Naive thymus-derived CD4-positive, alpha-beta T cell (primary cell): Measurements from ENCODE around the gene PFKL. TPM values are rescaled to one million over a fixed set of nuclear protein-coding genes. Genes with fewer than 3 reads are reported as not detected.
"Not testable (repeated sequence)": the region's sequence is repeated elsewhere in the genome, so short reads cannot be mapped to it uniquely, and the experiment has no call there.

Experiments used
- ATAC-seq: fragments of 150-1000 bp; cut with Tn5 transposase; 2 replicates; pipeline ENCODE4 v1.10.0; 2021; ENCODE audit warnings: mild to moderate bottlenecking, moderate library complexity
- CTCF ChIA-PET: fragments of 350-600 bp; sonication (Branson Sonifier 250); formaldehyde crosslinking; loops from one replicate; lab custom pipeline; 2021; ENCODE audit warnings: antibody characterized with exemption; lab: Charles Lee
- POLR2A ChIA-PET: fragments of 350-600 bp; sonication (Branson Sonifier 250); formaldehyde crosslinking; loops from one replicate; lab custom pipeline; 2021; ENCODE audit warnings: antibody characterized with exemption, inconsistent platforms; lab: Charles Lee
- DNase-seq, 9 donors: peaks; one replicate each; pipeline versions ENCODE4 v3.0.0 to v3.0.0-alpha.2; 2020 to 2022; ENCODE audit warnings: mixed read lengths in 1 of 9
- H3K27ac ChIP-seq: one replicate; pipeline ENCODE4 v1.7.0; 2013; ENCODE audit warnings: mild to moderate bottlenecking, low read depth, low read length, moderate library complexity
- H3K27me3 ChIP-seq, 2 donors: one replicate each; pipeline ENCODE4 v1.7.0; 2013; ENCODE audit warnings: low read length in 2 of 2, mild to moderate bottlenecking in 2 of 2, moderate library complexity in 2 of 2; ENCODE audit not compliant: control insufficient read depth in 2 of 2, insufficient read depth in 2 of 2
- H3K36me3 ChIP-seq, 3 experiments: 1 replicate in 2 of 3; 2 replicates in 1 of 3; pipeline ENCODE4 v1.7.0; 2013; ENCODE audit warnings: low read length in 3 of 3, mild to moderate bottlenecking in 3 of 3, moderate library complexity in 1 of 3; ENCODE audit not compliant: insufficient read depth in 3 of 3, control insufficient read depth in 2 of 3
- H3K4me1 ChIP-seq, 2 donors: one replicate each; pipeline ENCODE4 v1.7.0; 2013; ENCODE audit warnings: low read length in 2 of 2, mild to moderate bottlenecking in 2 of 2, moderate library complexity in 1 of 2; ENCODE audit not compliant: control insufficient read depth in 2 of 2, insufficient read depth in 2 of 2
- H3K4me3 ChIP-seq: 2 replicates; pipeline ENCODE4 v1.7.0; 2013; ENCODE audit warnings: mild to moderate bottlenecking, low read length
- H3K9me3 ChIP-seq, 3 experiments: 1 replicate in 2 of 3; 2 replicates in 1 of 3; pipeline ENCODE4 v1.7.0; 2013; ENCODE audit warnings: low read length in 3 of 3; ENCODE audit not compliant: control insufficient read depth in 2 of 3
- H3K27ac Mint-ChIP-seq, 9 donors: one replicate each; pipeline ENCODE4 v1.8.0; 2020 to 2022; ENCODE audit warnings: mixed read lengths in 9 of 9, mild to moderate bottlenecking in 8 of 9, moderate library complexity in 5 of 9, inconsistent platforms in 2 of 9
- H3K27me3 Mint-ChIP-seq, 5 donors: one replicate each; pipeline ENCODE4 v1.8.0; 2021 to 2022; ENCODE audit warnings: mixed read lengths in 5 of 5, mild to moderate bottlenecking in 1 of 5
- H3K36me3 Mint-ChIP-seq, 5 donors: one replicate each; pipeline ENCODE4 v1.8.0; 2020 to 2022; ENCODE audit warnings: mixed read lengths in 5 of 5, mild to moderate bottlenecking in 3 of 5, inconsistent platforms in 1 of 5
- H3K4me1 Mint-ChIP-seq, 7 donors: one replicate each; pipeline ENCODE4 v1.8.0; 2020 to 2022; ENCODE audit warnings: mixed read lengths in 7 of 7, mild to moderate bottlenecking in 3 of 7, inconsistent platforms in 1 of 7
- H3K4me3 Mint-ChIP-seq, 10 donors: one replicate each; pipeline ENCODE4 v1.8.0; 2020 to 2022; ENCODE audit warnings: mild to moderate bottlenecking in 10 of 10, mixed read lengths in 10 of 10, moderate library complexity in 6 of 10, inconsistent platforms in 2 of 10
- H3K9me3 Mint-ChIP-seq, 11 donors: one replicate each; pipeline ENCODE4 v1.8.0; 2020 to 2022; ENCODE audit warnings: mixed read lengths in 11 of 11, mild to moderate bottlenecking in 4 of 11, inconsistent platforms in 1 of 11, moderate library complexity in 1 of 11
- intact Hi-C, 2 donors: fragments of 100-400 bp; cut with micrococcal nuclease; formaldehyde crosslinking; loops; one replicate each; pipeline ENCODE4 v1.15.1; 2023
- polyA plus RNA-seq, 2 donors: library from polyadenylated mRNA; unstranded; fragments of 300-500 nt; fragmentation: Illumina TruSeq; gene quantifications; one replicate each; pipeline ENCODE4 v1.2.3, GENCODE V29; 2021
- total RNA-seq, 6 experiments: library from RNA in 5 of 6; stranded (reverse) in 5 of 6; gene quantifications; 1 replicate in 5 of 6; 2 replicates in 1 of 6; pipeline ENCODE4 v1.2.3 and lab custom pipeline; 2021 to 2026

PFKL gene
- total and polyA plus RNA-seq, 7 experiments from 2014 or later = 75.0 to 196 (median 109) TPM

DNA sequence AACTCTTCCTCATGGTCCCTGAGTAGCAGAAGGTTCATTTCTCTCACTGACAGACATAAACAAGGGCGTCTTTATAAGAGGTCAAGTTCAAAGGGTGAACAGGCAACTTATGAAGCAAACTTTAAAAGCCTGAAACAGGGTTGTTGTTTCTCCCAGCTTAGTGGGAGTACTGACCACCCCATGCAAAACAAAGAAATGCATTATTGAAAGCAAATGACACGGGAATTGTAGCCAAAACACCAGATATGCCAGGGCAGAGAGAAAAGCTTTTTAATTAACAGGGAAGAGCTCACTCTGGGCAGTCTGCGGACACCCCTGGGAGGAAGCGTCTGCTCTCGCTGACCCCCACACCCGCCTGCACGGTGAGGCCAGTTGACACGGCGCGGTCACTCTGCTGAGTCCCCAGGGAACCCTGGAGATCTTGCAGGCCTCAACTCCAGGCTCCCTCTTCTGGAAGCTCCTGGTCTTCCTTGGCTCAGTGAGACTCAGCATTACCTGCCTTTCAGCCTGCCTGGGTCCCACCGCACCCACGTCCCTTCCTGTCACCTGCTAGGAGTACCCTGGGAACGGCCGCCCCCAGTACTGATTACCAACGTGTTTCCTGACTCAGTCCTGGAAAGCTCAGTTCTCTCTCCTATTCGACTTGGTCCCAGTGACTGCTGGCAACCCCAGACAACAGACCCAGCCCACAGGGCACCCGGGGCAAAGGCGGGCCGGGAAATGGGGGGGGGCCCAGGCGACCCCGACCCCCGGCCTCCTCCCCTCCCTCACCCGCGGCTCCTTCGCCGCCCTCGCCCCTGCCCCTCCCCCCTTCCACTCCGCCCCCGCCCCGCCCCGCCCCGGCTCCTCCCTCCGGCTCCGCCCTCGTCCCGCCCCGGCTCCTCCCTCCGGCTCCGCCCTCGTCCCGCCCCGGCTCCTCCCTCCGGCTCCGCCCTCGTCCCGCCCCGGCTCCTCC, 38.4 kb downstream of the PFKL start:
- peaks cover 0 to 38% (median 0%) of the 10 kb centered on the region in 3 experiments for H3K36me3 ChIP-seq
- POLR2A ChIA-PET = interaction anchor here (0.7 to 4.6 kb wide), 9 partner anchors 9 to 516 kb away, joined by 3 to 37 read pairs (median 4); partner anchors contain the start of genes PFKL and TRPM2
- H3K27ac ChIP-seq = peak overlapping the region; percentile 72
- H3K36me3 Mint-ChIP-seq = peaks cover 0 to 4% (median 0%) of the 10 kb centered on the region in 5 donors
- H3K4me3 ChIP-seq = peak overlapping the region; percentile 28
- CTCF ChIA-PET = interaction anchor here (1.5 kb wide), 1 partner anchor 37 kb away, joined by 4 read pairs; no protein-coding TSS in a partner anchor
- DNase-seq (peak in 5 of 9 donors; percentile 36 to 62 (median 40)), ATAC-seq (no peak)
- peaks cover 0 to 3% (median 0%) of the 10 kb centered on the region in 11 donors for H3K9me3 Mint-ChIP-seq
- no peaks in the 10 kb centered on the region for H3K9me3 ChIP-seq
- H3K27me3 ChIP-seq = no peaks in the 10 kb centered on the region
- peak overlapping the region; percentile 63 to 87 (median 72) for H3K4me3 Mint-ChIP-seq
- H3K4me1 Mint-ChIP-seq = peaks cover 4 to 33% (median 24%) of the 10 kb centered on the region in 7 donors
- intact Hi-C loops = loop anchor here (1.0 to 10.0 kb wide), 5 partner anchors 37 to 1366 kb away; partner anchors contain the start of genes PCBP3 (in 1 of the 2), PFKL (in 1 of the 2) and PKNOX1 (in 1 of the 2)
- H3K27me3 Mint-ChIP-seq = no peaks in the 10 kb centered on the region
- peak overlapping the region; percentile 77 to 93 (median 87) for H3K27ac Mint-ChIP-seq
- peaks cover 10 to 15% of the 10 kb centered on the region in 2 donors for H3K4me1 ChIP-seq

DNA sequence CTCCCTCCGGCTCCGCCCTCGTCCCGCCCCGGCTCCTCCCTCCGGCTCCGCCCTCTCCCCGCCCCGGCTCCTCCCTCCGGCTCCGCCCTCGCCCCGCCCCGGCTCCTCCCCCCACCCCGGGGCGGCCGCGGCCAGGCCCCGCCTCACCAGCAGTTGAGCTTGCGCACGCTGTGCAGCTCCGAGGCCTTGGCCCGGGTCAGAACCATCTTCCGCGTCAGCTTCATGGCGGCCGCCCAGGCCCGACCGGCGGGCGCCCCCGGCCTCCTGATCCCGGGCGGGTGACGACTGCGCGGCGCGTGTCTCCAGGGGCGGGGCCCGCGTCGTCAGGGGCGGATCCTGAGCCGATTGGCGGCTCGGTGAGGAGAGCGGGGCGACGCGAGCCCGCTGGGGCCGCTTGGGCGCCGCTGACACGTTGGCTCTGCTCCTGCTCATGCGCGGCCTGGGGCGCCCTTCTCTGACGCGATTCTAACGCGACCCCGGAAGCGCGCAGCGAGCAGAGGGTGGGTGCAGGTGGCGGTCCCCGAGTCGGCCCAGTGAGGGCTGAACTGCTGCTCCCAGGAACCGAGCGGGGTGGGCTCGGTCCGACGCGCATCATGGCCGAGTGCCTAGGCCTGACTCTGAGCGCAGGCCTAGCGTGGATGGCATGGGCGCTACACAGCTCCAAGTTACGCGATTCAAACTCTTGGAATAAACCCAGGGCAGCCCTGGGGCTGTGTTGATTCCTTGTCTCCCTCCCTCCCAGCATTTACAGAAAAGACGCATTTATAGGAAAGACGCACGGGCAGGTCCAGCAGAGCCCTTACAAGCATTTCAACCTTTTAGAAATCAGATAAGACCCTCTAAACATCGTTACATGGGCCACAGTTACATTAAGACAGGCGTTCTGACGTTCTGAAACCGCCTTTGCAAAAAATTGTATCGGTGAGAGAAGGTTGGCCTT, 39.4 kb downstream of the PFKL start, which contains the start of gene CFAP410:
Gene CFAP410 (minus strand): TSS at position 420 of the 940 bp plus-strand sequence. CDS start 196 bp downstream, at position 224.
- intact Hi-C loops = loop anchor here (1.0 to 10.0 kb wide), 7 partner anchors 38 to 1367 kb away; partner anchors contain the start of genes LRRC3 (in 1 of the 2), PCBP3 (in 1 of the 2), PFKL (in 1 of the 2) and PKNOX1 (in 1 of the 2)
- Histone ChIP-seq H3K4me3 (peak within 1 kb of the TSS; percentile 97), H3K36me3 (peaks cover 0 to 29% (median 0%) of the 10 kb centered on the region in 3 experiments), H3K9me3 (no peaks in the 10 kb centered on the region), H3K4me1 (peaks cover 10 to 15% of the 10 kb centered on the region in 2 donors), H3K27me3 (no peaks in the 10 kb centered on the region), H3K27ac (peak within 1 kb of the TSS; percentile 96)
- ATAC-seq (peak; percentile 92), DNase-seq (peak; percentile 94 to 97 (median 97))
- H3K27ac Mint-ChIP-seq = peak within 1 kb of the TSS; percentile 95 to 100 (median 97)
- ChIA-PET CTCF (interaction anchor here (1.5 kb wide), 1 partner anchor 38 kb away, joined by 4 read pairs; no protein-coding TSS in a partner anchor), POLR2A (interaction anchor here (0.6 to 4.6 kb wide), 9 partner anchors 11 to 515 kb away, joined by 3 to 37 read pairs (median 4); partner anchors contain the start of genes PFKL, TRAPPC10 and TRPM2)
- H3K27me3 Mint-ChIP-seq = no peaks in the 10 kb centered on the region
- peaks cover 0 to 4% (median 0%) of the 10 kb centered on the region in 5 donors for H3K36me3 Mint-ChIP-seq
- H3K4me3 Mint-ChIP-seq = peak within 1 kb of the TSS; percentile 85 to 95 (median 92)
- H3K9me3 Mint-ChIP-seq = peaks cover 0 to 3% (median 0%) of the 10 kb centered on the region in 11 donors
- peaks cover 4 to 33% (median 24%) of the 10 kb centered on the region in 7 donors for H3K4me1 Mint-ChIP-seq

DNA sequence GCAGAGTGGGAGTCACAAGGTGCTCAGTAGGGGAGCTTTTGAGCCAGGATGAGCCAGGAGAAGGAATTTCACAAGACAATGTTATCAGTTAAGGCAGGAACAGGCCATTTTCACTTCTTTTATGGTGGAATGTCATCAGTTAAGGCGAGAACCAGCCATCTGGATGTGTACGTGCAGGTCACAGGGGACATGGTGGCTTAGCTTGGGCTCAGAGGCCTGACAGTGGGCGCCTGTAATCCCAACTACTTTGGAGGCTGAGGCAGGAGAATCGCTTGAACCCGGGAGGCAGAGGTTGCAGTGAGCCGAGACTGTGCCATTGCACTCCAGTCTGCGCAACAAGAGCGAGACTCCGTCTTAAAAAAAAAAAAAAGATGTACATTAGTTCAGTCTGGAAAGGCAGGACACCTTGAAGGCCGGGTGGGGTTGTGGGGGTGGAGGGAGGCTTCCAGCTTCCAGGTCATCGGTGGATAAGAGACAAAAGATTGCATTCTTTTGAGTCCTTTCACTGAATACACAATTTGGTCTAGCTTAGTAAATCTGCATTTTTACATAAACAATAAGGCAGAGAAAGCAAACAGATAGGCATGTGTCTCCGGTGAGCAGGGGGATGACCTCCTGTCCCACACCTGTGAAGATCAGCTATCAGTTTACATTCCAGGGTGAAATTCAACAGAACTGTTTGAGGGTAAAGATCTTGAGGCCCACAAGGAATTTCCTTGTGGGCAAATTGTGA, 42.0 kb downstream of the PFKL start:
- H3K27me3 ChIP-seq, H3K4me3 Mint-ChIP-seq, DNase-seq, H3K9me3 ChIP-seq, H3K27ac ChIP-seq, H3K4me3 ChIP-seq, H3K9me3 Mint-ChIP-seq, H3K36me3 ChIP-seq, H3K36me3 Mint-ChIP-seq, intact Hi-C loops, ATAC-seq: not testable (repeated sequence)
- peaks cover 10 to 15% of the 10 kb centered on the region in 2 donors for H3K4me1 ChIP-seq
- Mint-ChIP-seq H3K27ac (peak overlapping the region in 2 of 9 donors; percentile 12 to 100), H3K4me1 (peaks cover 6 to 33% (median 24%) of the 10 kb centered on the region in 7 donors), H3K27me3 (peaks cover 0 to 12% (median 0%) of the 10 kb centered on the region in 5 donors)
- CTCF ChIA-PET = interaction anchor here (0.6 to 1.1 kb wide), 3 partner anchors 14 to 139 kb away, joined by 3 to 4 read pairs (median 3); no protein-coding TSS in a partner anchor
- POLR2A ChIA-PET = interaction anchor here (1.1 to 4.6 kb wide), 3 partner anchors 11 to 324 kb away, joined by 3 to 37 read pairs (median 5); partner anchors contain the start of gene TRPM2

DNA sequence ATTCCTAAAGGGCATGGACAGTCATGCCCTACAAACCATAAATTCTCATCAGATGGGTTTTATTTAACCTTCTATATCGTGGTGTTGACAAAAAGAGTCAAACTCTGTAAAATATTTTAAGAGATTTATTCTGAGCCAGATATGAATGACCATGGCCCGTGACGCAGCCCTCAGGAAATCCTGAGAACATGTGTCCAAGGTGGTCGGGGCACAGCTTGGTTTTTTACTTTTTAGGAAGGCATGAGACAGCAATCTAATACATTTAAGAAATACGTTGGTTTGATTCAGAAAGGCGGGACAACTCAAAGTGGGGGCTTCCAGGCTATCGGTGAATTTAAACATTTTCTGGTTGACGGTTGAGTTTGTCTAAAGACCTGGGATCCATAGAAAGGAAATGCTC, 43.1 kb downstream of the PFKL start:
- H3K4me1 ChIP-seq = peaks cover 10 to 15% of the 10 kb centered on the region in 2 donors
- intact Hi-C loops, H3K9me3 Mint-ChIP-seq, H3K27me3 ChIP-seq, H3K36me3 Mint-ChIP-seq, H3K9me3 ChIP-seq, H3K27ac ChIP-seq, H3K4me3 Mint-ChIP-seq, H3K4me3 ChIP-seq, H3K36me3 ChIP-seq, ATAC-seq, DNase-seq: not testable (repeated sequence)
- peaks cover 0 to 18% (median 0%) of the 10 kb centered on the region in 5 donors for H3K27me3 Mint-ChIP-seq
- ChIA-PET POLR2A (interaction anchor here (1.2 kb wide), 1 partner anchor 10 kb away, joined by 5 read pairs; the partner anchor contains the start of gene TRPM2), CTCF (interaction anchor here (1.1 kb wide), 1 partner anchor 19 kb away, joined by 3 read pairs; no protein-coding TSS in a partner anchor)
- peaks cover 6 to 26% (median 19%) of the 10 kb centered on the region in 7 donors for H3K4me1 Mint-ChIP-seq
- H3K27ac Mint-ChIP-seq = peak overlapping the region in 1 of 9 donors; percentile 100

DNA sequence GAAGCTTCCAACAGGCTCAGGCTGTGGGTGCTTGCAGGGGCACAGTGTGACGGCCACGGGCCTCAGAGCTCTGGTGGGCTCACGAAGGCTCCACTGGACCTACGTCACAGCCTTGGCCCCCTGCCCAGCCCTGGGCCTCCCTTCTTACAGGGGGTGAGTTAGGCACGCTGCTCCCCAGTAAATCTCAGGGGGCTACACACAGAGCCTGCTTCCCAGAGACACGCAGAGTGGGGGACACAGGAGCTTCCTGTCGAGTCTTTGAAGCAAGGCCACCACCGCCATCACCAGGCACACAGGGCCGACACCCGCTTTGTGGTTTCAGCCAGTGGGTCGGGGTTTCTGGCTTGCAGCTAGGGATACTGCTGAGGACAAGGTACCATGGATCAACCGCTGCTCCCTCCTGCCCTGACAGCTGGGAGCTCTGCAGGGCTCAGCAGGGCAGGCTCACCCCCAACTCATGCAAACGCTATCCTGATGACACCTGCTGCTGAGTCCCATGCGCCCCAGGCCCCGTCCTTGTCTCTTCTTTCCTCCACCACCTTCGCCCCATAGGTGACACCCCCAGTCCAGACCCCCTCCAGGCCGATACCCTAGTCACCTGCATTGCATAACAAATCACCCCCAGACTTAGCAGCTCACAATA, 44.8 kb downstream of the PFKL start:
- H3K9me3 Mint-ChIP-seq = peaks cover 0 to under 1% (median 0%) of the 10 kb centered on the region in 11 donors
- ChIA-PET POLR2A (interaction anchor here (0.6 to 0.8 kb wide), 2 partner anchors 42 to 47 kb away, joined by 3 read pairs; no protein-coding TSS in a partner anchor), CTCF (interaction anchor here (0.6 kb wide), 1 partner anchor 663 kb away, joined by 3 read pairs; no protein-coding TSS in a partner anchor)
- H3K4me1 Mint-ChIP-seq = peaks cover 2 to 21% (median 15%) of the 10 kb centered on the region in 7 donors
- peak overlapping the region in 1 of 9 donors; percentile 32 for H3K27ac Mint-ChIP-seq
- no peaks in the 10 kb centered on the region for H3K27me3 ChIP-seq
- H3K27ac ChIP-seq = no peak overlapping the region
- H3K36me3 Mint-ChIP-seq = no peaks in the 10 kb centered on the region
- H3K4me3 ChIP-seq = no peak overlapping the region
- intact Hi-C loops = no loop called here
- H3K9me3 ChIP-seq = no peaks in the 10 kb centered on the region
- H3K36me3 ChIP-seq = no peaks in the 10 kb centered on the region
- ATAC-seq = no peak
- H3K4me1 ChIP-seq = peaks cover 6 to 9% of the 10 kb centered on the region in 2 donors
- DNase-seq = no peak
- H3K27me3 Mint-ChIP-seq = peaks cover 0 to 33% (median 0%) of the 10 kb centered on the region in 5 donors
- H3K4me3 Mint-ChIP-seq = no peak overlapping the region
